CD4-positive, alpha-beta T cell treated with Interleukin-15 for 4 hours (primary cell): ENCODE data around the gene FECH.
"Not testable (repeated sequence)": the region's sequence is repeated elsewhere in the genome, so short reads cannot be mapped to it uniquely, and the experiment has no call there.

Experiments
- DNase-seq: peaks from one replicate; pipeline ENCODE4 v3.0.0-alpha.2; 2020; ENCODE audit warnings: low spot score

The FECH gene

DNA sequence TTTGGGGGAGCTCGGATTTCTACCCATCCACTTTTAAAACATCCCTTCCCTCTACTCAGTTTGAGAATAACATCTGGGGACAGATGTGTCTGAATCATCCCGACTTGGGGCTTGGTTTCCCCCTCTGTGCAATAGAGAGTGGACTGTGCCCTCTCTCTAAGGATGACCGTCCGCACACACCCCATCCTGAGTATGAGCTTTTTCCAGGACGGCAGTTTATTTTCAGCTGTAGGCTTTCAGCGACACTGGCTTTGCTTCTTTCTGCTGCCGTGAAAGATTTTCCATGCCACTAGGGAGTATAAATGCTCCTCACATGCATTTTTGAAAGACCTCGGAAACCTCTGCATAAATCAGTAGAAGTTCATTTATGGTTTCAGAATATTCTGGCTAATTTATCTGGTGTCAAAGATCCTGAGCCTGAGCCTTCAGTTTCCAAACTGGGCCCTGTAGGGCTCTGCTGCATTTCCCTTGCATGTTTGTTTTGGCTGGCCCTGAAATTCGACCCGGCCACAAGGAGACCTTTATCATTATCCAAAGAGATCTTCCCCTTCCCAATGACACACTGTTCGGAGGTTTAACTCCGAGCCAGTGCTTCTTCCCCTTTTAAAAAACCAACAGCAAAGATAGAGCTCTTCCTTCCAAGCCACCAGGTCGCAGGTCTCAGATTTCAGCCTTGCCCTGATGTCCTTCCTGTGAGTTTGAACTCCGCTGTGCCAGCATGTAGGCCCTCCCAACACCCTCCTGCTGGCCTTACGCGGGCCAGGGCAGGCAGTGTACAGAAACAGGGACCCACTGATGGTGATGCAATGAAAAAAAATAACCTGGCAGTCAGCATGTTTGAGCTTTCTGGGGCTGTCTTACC is 53.3 kb downstream of the FECH start:
- DNase-seq, result no peak

DNA sequence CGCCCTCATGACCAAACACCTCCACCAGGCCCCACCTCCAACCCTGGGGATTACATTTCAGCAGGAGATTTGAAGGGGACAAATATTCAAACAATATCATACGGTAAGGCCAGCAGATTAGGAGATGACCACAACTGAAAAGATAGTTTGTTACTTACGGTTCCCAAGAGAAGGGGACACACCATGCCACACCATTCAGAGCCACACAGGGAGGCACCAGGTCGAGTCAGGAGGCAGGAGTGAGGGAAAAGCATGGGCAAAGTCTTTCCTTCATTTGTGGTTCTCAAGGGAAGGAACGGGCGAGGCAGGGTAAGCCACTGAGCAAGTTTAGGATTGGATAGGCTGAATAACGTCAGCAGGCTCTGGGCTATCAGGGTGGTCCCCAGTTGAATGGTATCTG is 57.4 kb downstream of the FECH start:
- no peak for DNase-seq

DNA sequence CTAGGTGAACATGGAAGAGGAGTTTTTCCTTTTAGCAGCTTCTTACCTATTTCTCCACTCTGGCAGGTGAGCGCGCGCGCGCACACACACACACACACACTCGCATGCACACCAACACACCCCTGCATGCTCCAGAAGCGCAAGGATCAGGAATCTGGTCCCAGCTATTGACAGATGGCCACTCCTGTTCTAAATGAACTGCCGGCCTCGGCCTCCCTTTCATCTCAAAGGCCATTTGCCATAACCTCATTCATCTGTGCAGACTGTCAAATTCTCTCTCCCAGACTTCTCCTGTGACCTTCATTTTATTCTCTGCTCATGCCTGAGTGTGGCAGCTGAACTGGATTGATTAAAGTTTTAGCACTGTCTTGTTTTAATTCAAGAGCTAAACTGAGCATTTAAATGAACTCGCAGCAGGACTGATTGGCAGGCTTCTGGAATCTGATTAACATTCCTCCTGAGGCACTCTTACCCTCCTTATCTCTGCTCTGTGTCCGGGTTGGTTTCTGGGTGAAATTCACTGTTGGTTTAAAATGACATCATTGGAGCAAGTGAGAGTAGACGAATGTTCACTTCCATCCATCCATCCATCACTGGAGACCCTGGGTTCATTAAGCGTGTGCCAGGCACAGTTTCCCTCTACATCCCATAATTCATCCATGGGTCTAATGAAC is 58.8 kb downstream of the FECH start:
- no peak for DNase-seq

DNA sequence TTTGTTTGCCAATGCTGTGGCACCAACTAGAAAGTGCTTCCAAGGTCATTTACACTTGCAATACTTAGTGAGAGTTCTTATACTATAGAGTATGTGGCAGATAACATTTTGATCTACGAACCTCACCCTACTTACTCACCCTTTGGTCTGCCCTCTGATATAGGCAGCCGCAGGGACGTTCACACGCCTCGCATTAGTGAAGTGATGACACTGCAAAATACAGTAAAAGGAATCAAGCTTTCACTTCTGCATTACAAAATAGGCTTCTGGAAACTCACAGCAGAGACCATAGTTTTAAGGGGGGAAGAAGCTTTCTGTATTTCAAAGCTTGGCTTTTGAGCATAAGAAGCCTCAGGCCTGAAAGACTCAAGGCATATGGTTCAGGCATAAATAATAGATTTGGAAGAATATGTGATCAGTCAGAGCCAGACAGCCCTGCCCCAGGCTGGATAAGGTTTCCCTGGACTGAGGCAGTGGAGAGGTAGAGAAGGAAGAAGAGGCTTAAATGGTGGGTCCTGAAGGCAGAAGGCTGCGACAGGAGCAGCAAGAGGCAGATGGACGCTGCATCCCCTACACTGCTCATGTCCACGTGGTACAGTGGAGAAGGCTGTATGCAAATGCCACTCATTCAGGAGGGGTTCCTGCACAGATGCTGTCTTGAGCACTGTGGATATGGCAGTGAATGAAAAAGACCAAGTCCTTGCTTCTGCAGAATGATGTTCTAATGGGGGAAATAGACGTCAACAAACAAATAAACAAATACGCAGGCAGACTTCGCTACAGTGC is 63.1 kb downstream of the FECH start:
- DNase-seq, result no peak

DNA sequence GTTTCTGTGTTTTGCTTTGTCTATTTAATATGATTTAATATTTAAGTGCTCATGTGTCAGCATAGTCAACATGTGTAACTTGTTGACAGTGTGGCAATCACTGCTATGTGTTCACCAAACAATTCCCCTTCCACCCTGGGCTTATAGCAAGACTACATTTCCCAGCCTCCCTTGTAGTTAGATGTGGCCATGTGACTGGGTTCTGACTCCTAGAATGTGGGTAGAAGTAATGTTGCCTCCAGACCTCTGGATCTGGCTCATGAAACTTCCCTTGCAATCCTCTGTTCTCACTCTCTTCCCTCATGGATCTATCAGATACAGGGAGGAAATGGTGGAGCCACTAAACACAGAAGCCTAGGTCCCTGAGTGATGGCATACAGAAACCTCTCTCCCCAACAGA is 64.2 kb downstream of the FECH start:
- not testable (repeated sequence) for DNase-seq

DNA sequence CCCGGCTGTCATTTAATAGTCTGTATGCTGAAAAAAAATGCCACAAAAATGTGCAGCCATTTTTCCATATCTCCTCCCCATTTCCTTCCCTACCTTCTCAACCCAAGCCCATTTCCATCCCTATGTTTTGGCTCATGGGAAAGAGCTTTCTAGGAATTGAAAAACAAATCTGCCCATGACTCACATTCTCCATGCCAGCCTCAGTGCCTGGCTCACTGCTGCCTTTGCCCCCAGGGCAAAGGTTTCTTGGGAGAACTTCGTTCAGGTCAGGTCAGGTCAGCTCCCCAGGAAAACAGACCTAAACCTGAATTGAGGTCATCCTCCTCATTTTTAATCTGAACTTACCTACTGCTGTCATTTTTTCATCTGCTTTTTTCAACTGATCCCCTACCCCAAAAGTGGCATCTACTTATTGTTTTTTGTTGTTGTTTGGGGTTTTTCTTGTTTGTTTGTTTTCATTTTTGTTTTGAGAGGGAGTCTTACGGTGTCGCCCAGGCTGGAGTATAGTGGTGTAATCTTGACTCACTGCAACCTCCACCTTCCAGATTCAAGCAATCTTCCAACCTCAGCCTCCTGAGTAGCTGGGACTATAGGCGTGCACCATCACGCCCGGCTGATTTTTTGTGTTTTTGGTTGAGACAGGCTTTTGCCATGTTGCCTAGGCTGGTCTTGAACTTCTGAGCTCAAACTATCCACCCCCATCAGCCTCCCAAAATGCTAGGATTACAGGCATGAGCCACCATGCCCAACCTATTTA is 66.7 kb downstream of the FECH start:
- no peak for DNase-seq

DNA sequence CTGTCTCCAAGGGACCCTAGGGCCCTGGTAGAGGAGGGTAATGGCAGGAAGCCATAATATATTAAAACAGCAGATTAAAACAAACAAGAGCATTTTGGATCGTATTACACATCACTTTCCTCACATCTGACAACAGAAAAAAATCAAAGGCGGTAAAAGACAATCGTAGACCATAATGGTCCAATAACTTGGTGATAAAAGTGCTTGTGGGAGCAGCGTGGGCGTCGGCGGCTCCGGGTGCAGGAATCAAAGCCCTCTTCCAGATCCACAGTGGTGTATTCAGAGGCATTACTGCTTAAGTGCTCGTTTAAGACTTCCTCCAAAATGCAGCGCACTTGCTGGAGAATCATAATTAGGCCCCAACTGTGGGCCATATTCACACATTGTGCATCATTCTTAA is 68.0 kb downstream of the FECH start:
- DNase-seq, result no peak

DNA sequence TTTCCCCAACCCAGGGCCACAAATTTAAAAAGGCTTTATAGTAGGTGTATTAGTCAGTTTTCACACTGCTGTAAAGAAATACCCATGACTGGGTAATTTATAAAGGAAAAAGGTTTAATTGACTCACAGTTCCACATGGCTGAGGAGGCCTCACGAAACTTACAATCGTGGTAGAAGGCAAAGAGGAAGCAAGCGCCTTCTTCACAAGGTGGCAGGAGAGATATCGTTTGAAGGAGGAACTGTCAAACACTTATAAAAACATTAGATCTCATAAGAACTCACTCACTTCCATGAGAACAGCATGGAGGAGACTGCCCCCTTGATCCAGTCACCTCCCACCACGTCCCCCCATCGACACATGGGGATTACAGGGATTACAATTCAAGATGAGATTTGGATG is 70.4 kb downstream of the FECH start:
- no peak for DNase-seq

DNA sequence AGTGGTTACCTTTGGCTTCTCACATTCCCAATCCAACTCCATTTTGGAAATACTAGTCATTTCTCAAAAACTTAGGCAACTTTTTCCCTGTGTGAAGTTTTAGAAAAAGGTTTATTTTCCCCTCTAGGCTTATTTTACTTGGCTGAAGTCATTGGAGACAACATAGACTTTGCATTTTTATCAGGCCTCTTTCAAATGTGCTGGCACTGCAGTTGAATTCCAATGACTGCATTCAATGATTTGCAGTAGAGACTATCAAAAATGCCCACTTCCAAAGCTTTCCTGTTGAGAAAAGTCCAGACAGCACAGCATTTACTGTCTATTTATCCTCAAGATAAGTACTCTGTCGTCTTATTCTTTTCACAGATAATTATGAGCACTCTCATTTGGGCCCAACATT is 81.3 kb downstream of the FECH start:
- DNase-seq, result no peak

DNA sequence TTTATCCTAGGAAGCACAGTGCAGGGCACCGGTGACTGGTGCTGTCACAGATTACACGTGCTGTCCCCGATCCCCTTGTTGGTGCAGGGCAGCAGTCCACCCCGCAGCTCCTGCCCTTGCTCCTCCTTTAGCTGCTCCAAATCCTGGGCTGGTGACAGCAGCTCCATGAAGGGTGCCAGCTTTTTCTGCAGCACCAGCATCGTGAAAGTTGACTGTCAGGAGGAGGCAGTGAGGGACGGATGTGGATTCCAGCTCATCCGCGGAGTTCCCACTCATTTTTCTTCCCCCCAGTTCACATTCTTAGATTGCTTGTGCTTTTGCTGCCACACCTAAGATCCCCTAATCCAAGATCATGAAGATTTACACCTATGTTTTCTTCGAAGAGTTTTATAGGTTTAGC is 83.9 kb downstream of the FECH start:
- DNase-seq, result no peak

DNA sequence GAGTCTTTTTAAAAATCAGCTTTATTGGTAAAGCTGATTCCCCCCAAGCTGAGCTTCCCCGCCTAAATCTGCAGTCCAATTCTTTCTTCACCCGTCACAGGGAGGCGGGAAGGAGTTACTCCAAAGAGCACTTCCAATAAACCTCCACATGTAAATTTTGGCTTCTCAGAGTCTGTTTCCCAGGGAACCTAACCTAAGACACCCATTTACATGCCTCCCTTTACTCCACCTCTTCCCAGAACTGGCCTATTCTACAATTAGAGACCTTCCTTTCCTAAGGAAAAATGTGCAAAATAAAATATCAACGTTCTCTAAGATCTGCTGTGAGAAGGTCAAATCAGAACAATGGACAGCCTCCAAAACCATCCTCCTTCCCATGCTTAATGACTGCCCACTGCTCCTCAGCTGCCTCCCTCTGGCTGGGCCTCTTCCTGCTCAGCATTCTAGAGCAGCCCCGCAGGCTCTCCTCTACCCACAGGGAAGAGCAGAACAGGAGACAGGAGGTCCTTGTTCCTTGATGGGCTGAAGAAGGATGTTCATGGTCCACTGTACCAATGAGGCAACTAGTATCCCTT is 87.7 kb downstream of the FECH start:
- DNase-seq, result no peak
